GM18870 (cell line): ENCODE measurements around the gene MED13L.

Experiments
- ATAC-seq: cut with Tn5 transposase; IDR thresholded peaks from one replicate; pipeline ENCODE4 v1.9.1; 2021; ENCODE audit warnings: moderate library complexity; ENCODE audit not compliant: unreplicated experiment

MED13L gene

GRCh38 chr12:116280595-116281290, 3.2 kb upstream of the MED13L start:
- no peak for ATAC-seq

DNA sequence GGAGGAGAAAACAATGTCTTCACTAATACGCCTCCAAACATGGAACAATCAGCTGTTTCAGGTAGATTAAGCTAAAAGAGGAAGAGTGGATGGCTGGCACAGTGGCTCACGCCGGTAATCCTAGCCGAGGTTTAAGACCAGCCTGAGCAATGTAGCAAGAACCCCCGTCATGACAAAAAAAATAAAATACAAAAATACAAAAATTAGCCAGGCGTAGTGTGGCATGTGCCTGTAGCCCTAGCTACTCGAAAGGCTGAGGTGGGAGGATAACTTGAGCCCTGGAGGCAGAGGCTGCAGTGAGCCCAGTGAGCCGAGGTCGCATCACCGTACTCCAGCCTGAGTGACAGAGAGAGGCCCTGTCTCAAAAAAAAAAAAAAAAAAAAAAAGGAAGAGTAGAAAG, 1.2 kb upstream of the MED13L start:
- ATAC-seq: no peak

DNA sequence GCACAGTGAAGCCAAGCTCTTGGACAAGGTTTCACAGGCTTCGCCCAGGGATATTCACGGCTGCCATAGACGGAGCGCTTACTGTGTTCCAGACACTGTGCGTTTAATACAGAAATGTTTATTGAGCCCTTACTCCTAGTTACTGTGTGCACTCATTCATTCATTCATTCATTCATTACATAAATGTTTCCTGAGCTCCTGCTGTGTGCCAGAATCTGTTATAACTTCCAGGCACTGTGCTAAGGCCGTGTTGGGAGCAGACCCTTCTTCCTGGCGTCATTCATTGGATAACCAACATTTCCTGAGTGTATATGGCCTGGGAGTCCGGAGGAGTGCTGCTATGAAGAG, 760 bp upstream of the MED13L start:
- ATAC-seq: no peak

- peak; percentile 4 for ATAC-seq
Measured at GRCh38 chr12:116276652-116277466, 634 bp downstream of the MED13L start.

DNA sequence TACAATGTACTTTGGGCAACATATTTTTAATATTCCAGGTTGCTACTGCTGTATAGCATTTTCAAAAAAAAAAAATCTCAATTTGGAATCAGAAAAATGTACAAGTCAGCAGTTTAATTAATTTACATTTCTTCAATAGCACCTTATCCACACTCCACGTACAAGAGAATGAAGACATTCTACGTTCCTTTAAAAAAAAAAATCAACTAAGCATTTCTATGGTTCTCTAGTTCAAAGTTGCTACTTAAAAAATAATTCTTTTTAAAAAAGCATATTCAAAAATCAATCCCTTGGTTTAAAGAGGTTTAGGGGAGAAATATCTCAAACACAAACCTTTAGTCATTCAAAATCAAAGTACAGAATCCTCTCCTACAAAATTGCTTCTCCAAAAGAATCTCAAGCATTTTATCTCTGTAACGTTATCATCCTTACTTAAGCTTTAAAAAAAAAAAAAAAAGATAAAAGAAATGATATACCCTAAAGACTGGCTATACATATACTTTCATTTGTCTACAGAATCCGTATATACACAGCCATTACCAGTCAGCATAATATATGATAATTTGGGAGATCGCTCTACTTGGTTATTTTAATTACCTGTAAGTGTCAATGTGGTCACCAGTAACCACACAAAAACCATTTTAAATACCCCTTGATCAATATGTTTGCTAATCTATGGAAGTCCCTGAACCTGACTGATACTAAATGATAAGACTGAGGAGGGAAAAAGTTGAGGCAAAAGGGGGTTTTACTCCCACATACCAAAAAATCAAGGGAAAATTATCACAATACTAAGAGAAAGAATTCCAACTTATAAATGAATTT, 2.7 kb downstream of the MED13L start:
- no peak for ATAC-seq

- no peak for ATAC-seq
Measured at GRCh38 chr12:116273813-116274550, 3.5 kb downstream of the MED13L start.

DNA sequence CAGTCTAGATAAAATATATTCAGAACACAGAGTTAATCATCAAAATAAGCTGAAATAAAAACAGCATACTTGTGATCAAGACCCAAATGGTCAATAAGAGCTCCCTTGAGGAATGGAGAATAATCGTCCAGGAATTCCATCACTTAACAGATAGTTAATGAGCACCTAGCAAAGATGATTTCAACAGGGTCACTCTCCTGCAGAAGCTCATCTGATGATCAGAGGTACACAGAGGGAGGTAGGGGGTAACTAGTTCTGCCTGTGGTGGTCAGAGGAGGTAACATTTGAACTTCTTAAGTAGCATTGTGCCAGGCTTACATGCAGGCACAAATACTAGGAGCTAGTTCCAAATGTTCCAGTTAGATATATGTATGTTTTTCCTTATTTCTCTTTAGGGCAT, 9.5 kb downstream of the MED13L start:
- no peak for ATAC-seq

GRCh38 chr12:116266631-116267349, 10.7 kb downstream of the MED13L start:
- ATAC-seq: no peak

GRCh38 chr12:116266168-116266601, 11.3 kb downstream of the MED13L start:
- no peak for ATAC-seq

DNA sequence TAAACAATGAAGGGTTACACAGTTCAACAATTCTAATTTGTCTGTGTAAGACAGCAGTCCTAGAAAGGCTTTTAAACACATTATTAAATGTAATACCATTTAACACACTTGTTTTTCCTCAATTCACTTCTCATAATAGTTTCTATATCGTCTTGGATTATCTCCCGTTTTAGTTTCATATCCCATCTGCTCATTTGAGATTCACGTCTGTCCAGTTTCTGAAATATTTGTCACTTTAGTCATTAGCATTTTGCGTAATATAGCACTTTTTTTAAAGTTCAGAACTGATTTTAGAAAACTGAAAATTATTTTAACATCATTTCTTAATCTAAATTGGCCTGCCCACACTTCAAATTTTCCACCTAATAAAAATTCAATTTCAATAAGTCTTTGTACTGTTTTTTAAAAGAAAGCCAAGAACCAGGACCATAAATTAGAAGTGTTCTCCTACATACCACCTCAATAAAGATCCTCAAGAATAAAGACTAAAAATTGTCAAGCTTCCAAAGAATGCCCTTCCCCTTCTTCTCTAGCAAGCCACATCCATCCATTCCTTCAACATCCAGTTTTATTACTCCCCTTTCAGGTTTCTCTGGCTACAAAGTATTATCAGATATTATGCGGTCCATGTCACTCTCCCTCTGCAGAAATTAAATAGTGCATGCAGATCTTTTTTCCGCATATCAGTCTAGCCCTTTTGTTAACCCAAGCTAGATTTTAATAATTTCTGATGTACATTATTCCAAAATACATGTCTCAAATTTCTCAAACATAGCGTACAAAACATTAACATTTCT, 11.9 kb downstream of the MED13L start:
- ATAC-seq: no peak

- ATAC-seq: no peak
Measured at GRCh38 chr12:116264525-116265070, 12.9 kb downstream of the MED13L start.

DNA sequence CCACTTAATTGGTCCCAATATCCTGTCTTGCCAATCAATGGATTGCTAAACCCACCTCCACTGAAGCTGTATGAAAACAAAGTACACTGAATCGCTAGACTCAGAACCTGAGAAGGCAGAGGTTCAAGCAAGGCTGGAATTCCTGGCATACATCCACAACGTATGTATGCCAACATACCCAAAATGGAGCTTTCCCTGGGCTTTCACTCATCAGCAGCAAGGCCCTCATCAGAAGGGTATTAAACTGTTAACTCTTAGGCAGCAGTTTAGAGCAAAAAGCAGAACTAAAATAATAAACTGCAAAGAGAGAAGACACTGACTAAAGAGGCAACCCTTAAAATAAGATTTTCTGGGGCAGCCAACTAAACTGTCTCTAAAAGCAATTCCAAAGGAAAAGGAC, 13.6 kb downstream of the MED13L start:
- ATAC-seq: no peak

DNA sequence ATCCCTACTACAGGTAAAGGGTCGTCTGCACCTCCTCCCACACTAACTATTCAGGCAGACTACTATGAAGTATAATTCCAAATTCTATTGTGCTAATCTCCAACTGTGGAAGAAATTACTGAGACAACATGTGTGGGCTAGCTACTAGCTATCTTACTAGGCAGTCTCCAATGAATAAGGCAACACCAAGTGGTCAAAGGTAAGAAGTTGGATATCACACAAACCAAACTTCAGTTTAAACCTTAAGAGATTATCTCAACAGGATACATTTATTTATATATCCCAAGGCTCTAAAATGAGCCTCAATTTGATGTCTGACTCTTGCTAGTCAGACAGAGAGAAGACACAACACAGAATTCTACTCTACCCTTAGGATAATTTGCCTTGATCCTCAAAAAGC, 14.1 kb downstream of the MED13L start:
- ATAC-seq: no peak

DNA sequence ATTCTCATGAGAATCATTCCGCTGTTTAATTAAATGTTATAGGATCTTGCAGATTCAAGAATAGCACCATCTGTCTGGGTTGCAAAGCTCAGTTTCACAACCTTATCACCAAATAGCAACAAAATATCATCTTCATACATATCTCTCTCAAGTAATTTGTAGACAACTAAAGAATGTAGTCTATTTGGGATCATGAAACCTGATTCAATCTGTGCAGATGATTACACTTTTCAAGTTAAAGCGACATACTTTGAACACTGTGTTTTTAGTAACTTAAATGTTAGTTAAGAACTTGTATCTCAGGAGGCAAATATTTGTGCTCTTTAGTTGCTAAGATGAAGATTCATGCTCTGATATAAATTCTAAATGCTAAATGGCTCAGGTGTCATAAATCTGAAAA, 14.8 kb downstream of the MED13L start:
- no peak for ATAC-seq

DNA sequence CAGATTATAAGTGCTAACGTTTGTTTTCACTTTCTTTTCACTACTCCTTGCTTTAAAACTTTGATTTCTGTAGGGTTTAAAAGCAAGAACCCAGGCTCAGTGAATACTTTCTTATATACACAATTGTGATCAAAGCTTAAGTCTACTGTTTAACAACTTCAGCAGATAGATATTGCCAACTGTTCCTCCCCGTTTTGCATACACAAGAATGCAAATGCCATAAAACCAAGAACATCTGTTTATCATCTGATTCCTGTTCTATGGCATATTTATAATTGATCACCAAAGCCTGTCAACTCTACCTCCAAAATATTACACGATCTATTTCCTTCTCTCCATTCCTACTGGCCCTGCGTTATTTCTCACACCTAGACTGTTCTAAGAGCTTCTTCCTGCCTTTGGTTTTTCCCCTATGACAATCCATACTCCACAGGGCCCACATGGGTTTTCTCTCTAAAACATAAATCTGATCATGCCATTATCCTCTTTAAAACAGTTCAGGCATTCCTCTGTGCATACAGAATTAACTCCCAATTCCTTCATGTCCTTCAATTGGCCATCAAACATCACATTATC, 15.9 kb downstream of the MED13L start:
- ATAC-seq: no peak

GRCh38 chr12:116259800-116260577, 17.5 kb downstream of the MED13L start:
- ATAC-seq: no peak

- no peak for ATAC-seq
Measured at GRCh38 chr12:116257826-116258225, 19.7 kb downstream of the MED13L start.

DNA sequence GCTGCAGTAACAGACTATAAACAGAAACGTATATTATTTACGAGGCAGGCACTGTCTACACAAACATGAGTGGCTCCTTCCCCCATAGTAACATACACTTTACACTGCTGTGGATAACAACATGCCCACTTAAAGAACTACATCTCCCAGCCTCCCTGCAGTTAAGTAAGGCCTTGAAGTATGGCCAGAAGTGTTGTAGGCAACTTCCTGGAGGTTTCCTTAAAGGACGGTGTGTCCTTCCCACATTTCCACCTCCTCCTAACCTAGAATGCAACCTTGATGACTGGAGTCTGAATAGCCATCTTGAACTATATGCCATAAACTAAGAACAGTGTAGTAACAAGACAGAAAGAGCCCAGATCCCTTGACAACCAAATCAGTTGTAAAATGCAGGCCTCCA, 20.3 kb downstream of the MED13L start:
- ATAC-seq: no peak
